Activated CD4-positive, CD25-positive, alpha-beta regulatory T cell treated with anti-CD3 and anti-CD28 coated beads, Interleukin-2, amount 50 U/mL, for 16 hours (primary cell): Measurements from ENCODE around the gene CD80.
A peak's percentile ranks its signal among the peaks of the same experiment; 100 is the strongest.
"Not testable (repeated sequence)": the region's sequence is repeated elsewhere in the genome, so short reads cannot be mapped to it uniquely, and the experiment has no call there.

Experiments
- DNase-seq: peaks from one replicate; pipeline ENCODE4 v3.0.0-alpha.2; 2020; ENCODE audit warnings: low read depth, low spot score

CD80 gene, protein sequence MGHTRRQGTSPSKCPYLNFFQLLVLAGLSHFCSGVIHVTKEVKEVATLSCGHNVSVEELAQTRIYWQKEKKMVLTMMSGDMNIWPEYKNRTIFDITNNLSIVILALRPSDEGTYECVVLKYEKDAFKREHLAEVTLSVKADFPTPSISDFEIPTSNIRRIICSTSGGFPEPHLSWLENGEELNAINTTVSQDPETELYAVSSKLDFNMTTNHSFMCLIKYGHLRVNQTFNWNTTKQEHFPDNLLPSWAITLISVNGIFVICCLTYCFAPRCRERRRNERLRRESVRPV

DNA sequence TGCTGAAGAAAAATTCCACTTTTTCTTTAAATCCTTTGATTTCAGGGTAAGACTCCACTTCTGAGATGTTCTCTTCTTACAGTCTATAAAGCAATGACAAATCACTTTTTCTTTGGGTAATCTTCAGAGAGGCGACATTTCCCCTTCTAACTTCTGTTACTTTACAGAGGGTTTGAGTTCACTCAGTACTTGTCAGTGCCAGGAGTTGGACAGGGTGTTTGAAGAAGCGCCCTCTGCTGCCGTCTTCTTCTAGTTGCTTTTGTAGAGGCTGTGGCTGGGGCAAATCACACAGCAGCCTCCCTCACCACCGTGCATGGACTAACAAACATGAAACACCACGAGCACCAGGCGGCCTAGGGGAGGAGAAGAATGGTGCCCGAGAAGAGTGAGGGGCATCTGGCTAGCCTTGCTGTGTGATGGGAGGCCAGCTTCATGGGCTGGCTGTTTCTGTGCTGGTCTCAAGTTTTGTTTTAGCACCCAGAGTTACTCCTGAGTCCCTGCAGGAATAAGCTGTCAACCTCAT is at the start of gene CD80:
Gene CD80, minus strand, starts transcription at position 174 of the 523 bp plus-strand sequence. CDS start 1,886 bp downstream, outside the sequence.
- peak; percentile 48 for DNase-seq

DNA sequence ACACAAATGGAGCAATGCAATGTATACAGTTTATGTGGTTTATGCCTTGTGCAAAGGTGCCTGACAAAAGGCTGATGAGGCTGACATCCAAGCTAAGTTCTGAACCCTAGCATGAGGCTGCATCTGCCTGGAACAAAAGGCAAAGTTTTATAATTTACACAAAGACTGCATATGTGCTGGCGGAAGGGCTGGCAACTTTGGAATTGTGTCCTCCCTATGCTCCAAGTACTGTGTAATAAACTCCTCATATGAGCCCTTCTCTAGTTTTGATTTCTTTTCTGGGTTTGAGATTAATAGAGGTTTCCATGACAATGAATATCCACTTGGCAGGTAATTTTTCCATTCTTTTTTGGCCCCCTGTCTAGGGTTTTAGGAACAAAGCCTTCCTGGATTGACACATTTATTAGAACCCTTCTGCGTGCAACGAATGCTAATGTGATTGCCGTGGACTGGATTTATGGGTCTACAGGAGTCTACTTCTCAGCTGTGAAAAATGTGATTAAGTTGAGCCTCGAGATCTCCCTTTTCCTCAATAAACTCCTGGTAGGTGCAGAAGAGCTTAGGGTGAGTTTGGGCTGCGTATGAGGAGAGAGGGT is 49.1 kb upstream of the CD80 start:
- no peak for DNase-seq

DNA sequence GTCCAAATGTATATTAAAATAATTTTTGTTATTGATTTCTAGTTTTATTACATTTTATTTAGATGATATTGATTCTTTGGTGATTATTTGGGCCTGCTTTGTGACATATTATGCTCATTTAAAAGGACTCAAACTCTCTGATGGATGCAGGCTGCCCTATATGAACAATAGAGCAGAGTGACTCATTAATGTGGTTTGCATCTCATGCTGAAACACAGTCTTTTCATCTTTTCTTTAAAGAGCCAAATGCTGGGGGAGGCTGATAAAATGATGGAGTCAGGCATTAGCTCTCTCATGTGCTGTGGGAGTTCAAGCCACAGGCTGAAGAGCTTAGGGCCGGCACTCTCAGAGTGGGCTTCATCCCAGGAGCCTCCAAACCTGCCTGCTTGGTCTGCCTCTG is 45.5 kb upstream of the CD80 start:
- DNase-seq, result no peak

DNA sequence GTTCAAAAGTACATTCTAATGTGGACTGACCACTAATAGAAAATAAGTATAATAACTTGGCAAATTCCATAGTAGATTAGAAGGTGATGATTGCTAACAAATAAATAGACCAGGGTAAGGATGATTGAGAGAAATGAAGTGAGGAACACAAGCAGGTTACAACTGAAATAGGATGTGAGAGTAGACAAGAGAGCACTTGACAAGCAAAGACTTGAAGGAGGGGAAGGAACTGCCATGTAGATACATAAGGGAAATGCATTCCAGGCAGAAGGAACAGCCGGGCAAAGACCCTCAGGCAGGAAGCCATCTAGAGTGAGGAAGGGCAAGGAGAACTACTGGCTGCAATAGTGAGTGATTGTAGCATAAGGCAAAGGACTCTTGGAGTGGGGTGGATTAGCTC is 43.3 kb upstream of the CD80 start:
- no peak for DNase-seq

DNA sequence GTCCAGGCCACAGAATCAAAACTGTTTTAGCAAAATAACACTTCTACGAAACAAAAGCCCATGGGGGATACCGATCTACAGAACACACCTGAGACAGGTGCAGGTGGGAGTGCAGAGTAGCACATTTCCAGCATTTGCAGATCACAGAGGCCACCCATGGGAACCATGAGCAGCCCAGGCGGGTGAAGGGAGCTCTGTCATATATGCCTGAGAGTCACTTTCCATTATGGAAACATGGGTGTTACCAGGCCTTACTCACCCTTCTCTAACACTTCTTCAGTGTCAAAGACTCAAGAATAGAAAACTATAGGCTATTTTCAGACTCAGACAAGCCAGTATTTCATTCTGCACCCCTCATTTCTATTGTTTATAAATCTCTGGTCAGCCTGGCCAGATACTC is 41.7 kb upstream of the CD80 start:
- no peak for DNase-seq

DNA sequence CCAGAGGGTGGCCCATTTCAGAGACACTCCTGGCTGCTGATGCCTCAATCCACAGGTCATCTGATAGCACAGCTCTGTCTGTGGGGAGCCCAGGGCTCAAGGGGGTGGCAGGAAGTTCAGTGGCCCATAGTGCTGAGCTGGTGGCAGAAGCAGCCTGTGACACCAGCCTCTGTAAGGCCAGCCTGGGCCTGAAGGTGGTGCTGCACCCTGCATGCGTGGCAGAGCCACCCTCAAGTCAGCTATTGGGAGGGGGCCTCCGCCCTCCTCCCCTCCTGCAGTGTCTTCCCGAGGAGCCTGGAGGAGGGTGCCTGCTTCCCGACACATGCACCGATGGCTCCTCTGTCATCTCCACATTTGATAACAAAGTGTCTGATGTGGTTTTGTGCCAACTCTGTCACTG is 41.3 kb upstream of the CD80 start:
- no peak for DNase-seq

DNA sequence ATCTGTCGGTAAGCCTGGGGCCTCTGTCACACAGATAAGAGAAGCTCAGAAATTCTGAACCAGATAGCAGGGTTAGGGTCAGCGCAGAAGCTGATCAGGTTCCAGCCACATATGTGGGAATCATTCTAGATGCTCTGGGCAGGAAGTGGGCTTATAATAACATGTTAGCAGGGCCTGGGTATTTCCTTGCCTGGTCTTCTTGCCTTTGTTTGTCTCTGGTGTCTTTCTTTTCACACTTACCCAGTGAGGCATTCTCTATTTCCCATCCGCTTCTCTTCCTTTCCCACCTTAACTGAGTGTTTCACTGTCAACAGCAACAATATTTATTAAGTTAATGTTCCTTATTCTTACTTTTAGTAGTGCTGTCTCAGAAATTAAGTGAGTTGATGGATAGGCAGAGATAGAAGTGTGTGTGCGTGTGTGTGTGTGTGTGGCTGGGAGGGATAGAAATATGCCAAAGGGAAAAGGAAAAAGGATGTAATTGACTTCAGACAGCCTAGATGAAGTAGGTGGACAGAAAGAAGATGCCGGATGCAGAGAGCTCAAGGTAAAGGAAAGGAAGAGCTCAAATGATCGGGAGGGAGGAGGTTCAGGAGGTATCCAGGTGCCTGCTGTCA is 40.3 kb upstream of the CD80 start:
- DNase-seq, result no peak

DNA sequence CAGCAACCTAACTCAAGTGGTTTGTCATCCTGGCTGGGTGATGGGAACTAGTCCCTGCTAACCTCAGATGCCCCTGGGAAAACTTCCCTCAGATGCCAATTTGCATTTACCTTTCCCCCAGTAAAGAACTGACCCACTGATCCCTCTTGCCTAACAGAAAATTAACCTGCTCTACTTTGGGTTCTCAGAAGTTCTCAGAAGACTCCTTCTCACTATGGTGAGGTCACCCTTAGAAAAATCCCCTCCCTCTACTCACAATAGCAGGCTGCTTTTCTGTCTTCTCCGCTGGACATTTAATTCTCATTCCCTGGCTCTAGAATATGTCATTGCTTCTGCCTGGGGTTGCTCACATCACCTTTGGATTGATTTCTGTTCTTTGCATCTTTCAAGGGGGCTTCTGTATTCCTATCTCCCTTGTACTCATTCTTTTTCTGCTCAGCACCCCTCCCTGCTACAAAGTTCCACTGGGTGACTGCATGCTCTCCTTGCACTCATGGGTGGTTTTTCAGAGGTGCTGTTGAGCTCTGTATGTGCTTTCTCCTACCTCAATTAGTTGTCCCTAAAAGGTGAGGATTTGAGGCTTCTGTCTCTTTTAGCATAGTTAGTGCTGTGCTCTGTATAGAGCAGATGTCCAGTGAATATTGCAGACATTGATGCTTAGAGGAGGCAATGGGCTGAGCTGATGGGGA is 39.1 kb upstream of the CD80 start:
- no peak for DNase-seq

DNA sequence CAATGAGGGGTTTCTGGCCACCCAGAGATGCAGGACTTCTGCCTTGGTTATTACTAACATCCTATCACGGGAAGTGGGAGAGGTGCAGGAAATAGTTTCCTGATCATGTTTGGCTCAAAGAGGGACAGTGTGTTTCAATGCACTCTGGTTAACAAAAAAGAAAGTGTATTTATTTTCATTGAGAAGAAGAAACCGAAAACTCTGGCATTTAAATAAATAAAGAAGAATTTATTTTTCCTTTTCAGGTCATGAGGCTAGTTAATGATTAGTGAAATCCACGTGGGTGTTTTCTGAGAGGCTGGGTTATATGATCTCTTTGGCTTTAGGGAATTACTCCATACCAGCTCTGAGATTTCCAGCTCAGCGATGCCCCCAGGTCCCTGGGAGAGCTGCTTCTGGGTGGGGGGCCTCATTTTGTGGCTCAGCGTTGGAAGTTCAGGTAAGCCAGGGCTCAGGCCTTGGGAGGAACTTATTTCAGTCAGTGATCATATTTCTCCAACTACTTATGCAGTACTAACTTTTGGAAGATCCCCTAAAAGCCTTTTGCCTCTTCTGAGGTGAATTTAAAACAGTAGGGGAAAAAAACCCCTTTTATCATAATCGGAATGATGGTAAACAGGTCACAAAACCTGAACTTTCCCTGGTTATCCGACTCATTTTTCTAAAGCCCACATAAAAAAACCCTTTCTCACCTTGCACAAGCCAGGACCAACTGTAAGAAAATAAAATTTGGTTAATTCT is 38.3 kb upstream of the CD80 start, which contains the start of gene PLA1A:
Gene PLA1A, plus strand, starts transcription at position 338 of the 741 bp plus-strand sequence. Its CDS starts 29 bp downstream, at position 367.
- no peak for DNase-seq

DNA sequence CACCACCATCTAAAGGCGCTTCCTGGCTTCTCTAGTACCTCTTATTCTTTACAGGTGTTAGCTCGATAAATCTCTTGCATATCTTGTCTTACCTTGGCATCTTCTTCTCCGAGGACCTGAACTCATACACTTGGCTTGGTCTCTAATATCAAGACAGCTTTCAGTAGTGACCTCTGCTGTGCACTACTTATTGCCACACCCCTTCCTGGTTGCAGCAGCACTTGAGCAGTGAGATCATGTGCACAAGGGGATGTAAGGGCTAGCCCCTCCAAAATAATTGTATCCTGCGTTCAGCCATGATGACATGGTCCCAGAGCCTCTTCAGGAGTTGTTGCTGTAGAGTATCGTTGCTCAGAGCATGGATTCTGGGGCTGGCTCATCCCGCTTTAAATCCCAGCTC is 37.0 kb upstream of the CD80 start:
- DNase-seq, result no peak

DNA sequence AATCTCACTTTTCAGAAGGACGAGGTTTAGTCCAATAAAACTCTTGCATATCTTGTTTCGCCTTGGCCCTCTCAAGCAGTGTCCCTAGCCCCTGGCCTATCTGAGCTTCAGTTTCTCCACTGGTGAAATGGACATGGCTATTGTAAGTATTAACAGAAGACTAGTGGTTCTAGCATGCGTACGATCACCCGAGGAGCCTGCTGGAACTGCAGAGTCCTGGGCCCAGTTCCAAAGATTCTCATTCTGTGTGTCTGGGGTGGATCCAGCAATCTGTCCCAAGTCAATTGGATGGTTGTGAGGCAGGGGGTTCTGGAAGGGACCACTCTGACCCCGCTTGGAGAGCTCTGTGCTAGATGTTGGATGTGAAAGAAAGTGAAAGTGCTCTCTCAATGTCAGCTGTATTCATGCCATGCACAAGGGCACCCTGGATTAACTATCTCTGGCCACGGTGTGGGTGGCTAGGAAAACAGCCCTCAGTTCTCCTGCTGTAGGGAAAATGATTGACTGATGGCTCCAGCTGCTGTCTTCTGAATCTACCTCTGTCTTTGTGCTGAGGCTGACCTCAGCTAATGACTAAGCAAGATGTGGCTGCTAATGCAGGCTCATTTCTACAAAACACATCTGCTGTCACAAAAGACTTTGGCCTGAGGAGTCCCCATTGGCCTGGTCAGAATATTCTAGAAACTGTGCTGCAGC is 36.4 kb upstream of the CD80 start:
- no peak for DNase-seq

DNA sequence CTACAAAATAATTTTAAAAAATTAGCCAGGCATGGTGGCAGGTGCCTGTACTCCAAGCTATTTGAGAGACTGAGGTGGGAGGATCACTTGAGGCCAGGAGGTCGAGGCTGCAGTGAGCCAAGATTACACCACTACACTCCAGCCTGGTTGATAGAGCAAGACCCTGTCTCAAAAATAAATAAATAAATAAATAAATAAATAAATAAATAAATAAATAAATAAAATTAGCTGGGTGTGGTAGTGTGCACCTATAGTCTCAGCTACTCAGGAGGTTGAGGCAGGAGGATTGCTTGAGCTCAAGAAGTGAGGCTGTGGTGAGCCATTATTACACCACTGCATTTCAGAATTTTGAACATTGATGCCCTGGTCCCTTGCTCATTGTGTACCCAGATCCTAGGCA is 35.5 kb upstream of the CD80 start:
- not testable (repeated sequence) for DNase-seq

DNA sequence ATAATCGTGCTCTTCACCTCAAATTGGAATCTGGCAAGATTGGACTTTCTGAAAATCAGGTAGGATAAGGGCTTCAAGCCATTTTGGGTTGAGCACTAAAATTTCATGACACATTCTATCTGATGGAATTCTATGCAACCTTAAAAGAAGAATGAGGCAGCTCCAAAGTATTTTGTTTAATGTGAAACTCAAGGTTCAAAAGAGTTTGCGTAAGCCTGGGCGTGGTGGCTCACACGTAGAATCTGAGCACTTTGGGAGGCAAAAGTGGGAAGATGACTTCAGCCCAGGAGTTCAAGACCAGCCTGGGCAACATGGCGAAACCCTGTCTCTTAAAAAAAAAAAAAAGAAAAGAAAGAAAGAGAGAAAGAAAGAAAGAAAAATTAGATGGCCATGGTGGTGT is 34.7 kb upstream of the CD80 start:
- DNase-seq, result no peak

DNA sequence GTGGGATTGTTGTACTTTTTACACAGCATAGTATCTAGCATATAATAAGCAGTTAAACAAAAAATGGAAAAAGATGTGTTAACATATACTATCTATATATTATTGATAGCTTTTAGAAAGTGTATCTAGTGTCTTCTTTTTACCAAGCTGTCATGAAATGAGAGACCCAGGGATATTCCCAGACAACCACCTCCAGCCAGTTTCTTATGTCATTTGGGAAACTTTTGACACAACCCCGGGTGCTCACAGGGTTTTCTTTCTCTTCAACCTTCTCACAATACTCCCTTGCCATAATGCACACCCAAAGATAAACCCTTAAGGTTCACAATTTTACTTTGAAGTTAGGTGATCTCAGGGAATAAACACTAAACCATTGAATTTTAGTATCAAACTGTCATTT is 33.4 kb upstream of the CD80 start:
- DNase-seq, result no peak

DNA sequence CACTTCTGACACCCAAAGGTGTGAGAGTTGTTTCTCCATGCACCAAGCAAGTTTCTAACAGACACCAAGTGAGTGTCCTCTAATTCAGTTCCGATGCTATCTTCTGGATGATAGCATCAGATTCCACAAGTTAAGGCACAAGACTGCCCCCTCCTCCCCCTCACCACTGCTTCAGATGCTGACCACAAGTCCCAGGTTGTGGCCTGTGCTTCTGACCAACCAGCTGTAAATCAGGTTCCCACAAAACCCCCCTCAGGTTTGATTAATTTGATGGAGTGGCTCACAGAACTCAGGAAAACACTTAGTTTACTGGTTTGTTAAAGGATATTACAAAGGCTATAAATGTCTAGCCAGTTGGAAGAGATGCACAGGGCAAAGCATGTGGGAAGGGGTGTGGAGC is 31.3 kb upstream of the CD80 start:
- DNase-seq, result no peak

DNA sequence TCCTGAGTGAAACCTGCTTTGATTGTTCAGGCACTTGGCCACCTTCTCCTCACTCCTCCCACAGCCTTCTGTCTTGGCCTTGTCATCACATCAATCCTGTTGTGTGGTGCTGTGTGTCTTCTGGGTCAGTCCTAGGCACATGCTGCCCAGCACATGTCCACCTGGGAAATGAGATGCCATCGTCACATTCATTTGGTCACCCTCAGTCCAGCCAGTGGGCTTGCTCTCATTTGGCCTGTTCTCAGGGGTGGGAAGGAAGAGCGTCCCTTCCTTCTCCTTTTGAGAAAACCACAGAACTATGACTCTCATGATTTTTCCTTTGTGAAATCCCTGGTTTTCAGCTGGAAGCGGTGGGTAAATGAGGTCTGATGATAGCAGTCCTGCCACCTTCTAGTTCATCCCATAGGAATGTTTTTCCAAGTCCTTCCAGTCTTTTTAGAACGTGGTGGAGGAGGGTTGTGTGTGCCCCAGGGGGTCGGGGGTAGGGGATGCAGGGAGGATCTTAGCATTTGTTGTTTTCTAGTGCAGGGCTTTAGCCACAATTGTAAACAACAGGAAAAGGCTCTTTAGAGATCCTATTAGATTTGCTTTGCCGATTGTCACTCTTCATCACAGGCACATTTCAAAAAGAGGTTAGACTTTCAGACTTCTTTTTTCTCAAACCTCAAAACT is 29.8 kb upstream of the CD80 start:
- DNase-seq, result no peak

DNA sequence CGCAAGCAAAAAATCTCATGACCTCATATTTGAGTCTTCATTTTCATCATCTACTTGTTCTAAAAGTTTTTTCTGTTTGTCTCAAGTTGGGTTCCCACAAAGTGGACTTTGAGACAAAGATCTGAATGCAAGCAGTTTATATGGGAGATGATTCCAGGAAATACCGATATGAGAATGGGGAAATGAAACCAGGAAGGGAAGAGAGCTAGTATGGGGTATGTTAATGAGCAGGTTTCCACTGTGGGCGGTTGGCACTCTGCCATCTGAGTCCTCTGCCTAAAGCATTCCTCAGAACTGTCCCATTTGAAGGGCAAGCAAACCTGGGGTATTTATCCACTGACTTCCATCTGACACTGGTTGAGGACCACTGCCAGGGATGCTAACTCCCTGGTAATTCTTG is 28.7 kb upstream of the CD80 start:
- DNase-seq, result no peak

DNA sequence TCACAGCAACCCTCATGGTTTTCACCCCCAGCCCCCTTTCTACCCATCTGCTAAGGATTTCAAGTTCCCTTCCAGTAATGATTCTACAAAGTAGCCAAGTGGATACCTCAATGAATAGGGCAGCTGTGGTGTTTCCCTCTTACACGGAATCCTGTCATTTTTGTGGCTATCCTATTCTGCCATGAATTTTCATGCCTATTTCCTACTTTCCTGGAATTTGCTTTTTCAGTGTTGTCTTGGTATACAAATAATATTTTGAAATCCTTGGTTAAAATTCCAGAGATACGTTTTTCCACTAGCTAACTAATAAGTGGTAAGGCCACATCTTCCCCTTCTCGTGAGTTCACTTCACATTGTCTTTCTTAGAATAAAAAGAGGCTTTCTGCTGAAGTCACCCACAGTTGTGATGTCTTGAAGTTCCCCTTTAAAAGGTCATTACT is 27.3 kb upstream of the CD80 start:
- DNase-seq, result no peak

DNA sequence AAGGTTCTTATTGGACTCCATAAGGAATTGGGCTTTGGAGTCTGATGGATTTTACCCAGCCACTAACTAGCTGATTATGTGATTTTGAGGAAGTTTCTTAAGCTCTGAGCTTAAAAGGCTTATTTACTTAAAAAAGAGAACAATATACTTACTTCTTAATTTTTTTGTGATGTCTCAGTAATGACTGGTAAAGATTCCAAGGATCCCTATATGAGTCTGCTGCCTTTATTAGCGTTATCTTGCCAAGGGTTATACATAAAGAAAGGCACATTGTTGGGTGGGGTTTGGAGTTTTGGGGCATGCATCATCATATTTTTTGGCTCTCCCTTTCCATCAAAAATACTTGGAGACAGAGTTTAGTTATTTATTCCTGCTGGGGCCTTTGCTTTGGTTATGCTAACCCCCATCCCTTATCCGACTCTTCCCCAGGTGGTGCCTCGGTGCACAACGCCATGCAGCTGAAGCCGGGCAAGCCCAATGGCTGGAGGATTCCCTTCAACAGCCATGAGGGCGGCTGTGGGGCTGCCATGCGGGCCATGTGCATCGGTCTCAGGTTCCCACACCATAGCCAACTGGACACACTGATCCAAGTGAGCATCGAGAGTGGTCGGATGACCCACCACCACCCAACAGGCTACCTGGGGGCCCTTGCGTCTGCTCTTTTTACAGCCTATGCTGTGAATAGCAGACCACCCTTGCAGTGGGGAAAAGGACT is 26.6 kb upstream of the CD80 start:
- no peak for DNase-seq

DNA sequence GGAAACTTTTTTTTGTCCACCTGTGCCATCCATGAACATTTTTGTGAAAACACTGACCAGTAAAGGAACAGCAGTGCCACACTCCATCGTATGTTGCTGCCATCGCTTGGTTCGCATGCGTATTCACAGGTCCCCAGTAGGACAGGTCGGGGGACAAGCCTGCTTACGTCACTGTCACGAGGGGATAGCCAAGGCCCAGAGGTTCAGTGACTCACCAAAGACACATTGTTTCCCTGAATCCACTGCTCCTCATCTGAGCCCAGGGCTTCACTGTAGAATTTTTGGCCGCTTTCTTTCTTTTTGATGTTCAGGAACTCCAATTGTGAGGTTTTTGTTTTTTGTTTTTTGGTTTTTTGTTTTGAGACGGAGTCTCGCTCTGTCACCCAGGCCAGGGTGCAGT is 25.8 kb upstream of the CD80 start:
- no peak for DNase-seq
